Cerebellar cortex (tissue), 1 donor: ENCODE results near the gene PKD2.
"Not testable (repeated sequence)": the region's sequence is repeated elsewhere in the genome, so short reads cannot be mapped to it uniquely, and the experiment has no call there.

Source experiments
- DNase-seq: peaks from one replicate; pipeline ENCODE4 v3.0.0-alpha.2; 2015; ENCODE audit warnings: low spot score

Gene PKD2

GRCh38 chr4:88070031-88070430 lies 62.6 kb downstream of the PKD2 start:
- DNase-seq = no peak

- no peak for DNase-seq
These were observed 67.9 kb downstream of the PKD2 start for GRCh38 chr4:88075336-88075735.

GRCh38 chr4:88077911-88078524 lies 70.6 kb downstream of the PKD2 start:
- no peak for DNase-seq

GRCh38 chr4:88078579-88078978 lies 71.1 kb downstream of the PKD2 start:
- DNase-seq = no peak

- DNase-seq = no peak
These were observed 73.2 kb downstream of the PKD2 start for GRCh38 chr4:88080626-88081025.

- no peak for DNase-seq
These were observed 79.6 kb downstream of the PKD2 start for GRCh38 chr4:88087004-88087403.

- no peak for DNase-seq
These were observed 83.5 kb downstream of the PKD2 start for GRCh38 chr4:88090898-88091297.

GRCh38 chr4:88091378-88091777 lies 83.9 kb downstream of the PKD2 start:
- DNase-seq = no peak

- DNase-seq = no peak
These were observed 86.4 kb downstream of the PKD2 start for GRCh38 chr4:88093874-88094273.

- no peak for DNase-seq
These were observed 89.9 kb downstream of the PKD2 start for GRCh38 chr4:88097301-88097700.

- DNase-seq = no peak
These were observed 90.3 kb downstream of the PKD2 start for GRCh38 chr4:88097781-88098180.

GRCh38 chr4:88098993-88099752 lies 91.7 kb downstream of the PKD2 start:
- DNase-seq = no peak

GRCh38 chr4:88101165-88101564 lies 93.7 kb downstream of the PKD2 start:
- DNase-seq = no peak

- no peak for DNase-seq
These were observed 94.6 kb downstream of the PKD2 start for GRCh38 chr4:88102026-88102425.

GRCh38 chr4:88104902-88105610 lies 97.6 kb downstream of the PKD2 start:
- DNase-seq = no peak

GRCh38 chr4:88106205-88106604 lies 98.8 kb downstream of the PKD2 start:
- no peak for DNase-seq

GRCh38 chr4:88107406-88108107 lies 100.1 kb downstream of the PKD2 start:
- DNase-seq = no peak

GRCh38 chr4:88108108-88108465 lies 100.7 kb downstream of the PKD2 start:
- not testable (repeated sequence) for DNase-seq

GRCh38 chr4:88108747-88109122 lies 101.3 kb downstream of the PKD2 start:
- no peak for DNase-seq

- no peak for DNase-seq
These were observed 101.9 kb downstream of the PKD2 start for GRCh38 chr4:88109123-88109881.

GRCh38 chr4:88110826-88111225 lies 103.4 kb downstream of the PKD2 start:
- no peak for DNase-seq

- DNase-seq = no peak
These were observed 105.4 kb downstream of the PKD2 start for GRCh38 chr4:88112856-88113255.
